Endodermal cell (in vitro differentiated cells): ENCODE data around the gene TMEM198. TPM values are rescaled to one million over a fixed set of nuclear protein-coding genes. Genes with fewer than 3 reads are reported as not detected.

Source experiments
- DNase-seq: peaks from one replicate; pipeline ENCODE4 v3.0.0-alpha.2; 2017
- H3K27ac ChIP-seq: 2 replicates; pipeline ENCODE4 v1.5.1; 2013; ENCODE audit warnings: mild to moderate bottlenecking, low read depth, low read length, moderate library complexity
- H3K27me3 ChIP-seq: 2 replicates; pipeline ENCODE4 v1.6.1; 2013; ENCODE audit warnings: mild to moderate bottlenecking, low read length, moderate library complexity; ENCODE audit not compliant: insufficient read depth, control insufficient read depth, poor library complexity, severe bottlenecking
- H3K36me3 ChIP-seq: 2 replicates; pipeline ENCODE4 v1.7.0; 2013; ENCODE audit warnings: mild to moderate bottlenecking, low read length, moderate library complexity; ENCODE audit not compliant: control insufficient read depth, insufficient read depth
- H3K4me1 ChIP-seq: one replicate; pipeline ENCODE4 v1.7.0; 2013; ENCODE audit warnings: low read length; ENCODE audit not compliant: control insufficient read depth, insufficient read depth
- H3K4me3 ChIP-seq: 2 replicates; pipeline ENCODE4 v1.5.1; 2013; ENCODE audit warnings: mild to moderate bottlenecking, low read length, moderate library complexity
- H3K9ac ChIP-seq: 2 replicates; pipeline ENCODE4 v1.6.1; 2013; ENCODE audit warnings: mild to moderate bottlenecking, low read length, moderate library complexity; ENCODE audit not compliant: poor library complexity, severe bottlenecking; ENCODE audit errors: extremely low read depth
- H3K9me3 ChIP-seq: 2 replicates; pipeline ENCODE4 v1.6.1; 2013; ENCODE audit warnings: mild to moderate bottlenecking, low read length, moderate library complexity; ENCODE audit not compliant: control insufficient read depth
- H3K27ac Mint-ChIP-seq: 2 replicates; pipeline ENCODE4 v1.8.0; 2020; ENCODE audit warnings: mixed read lengths
- H3K27me3 Mint-ChIP-seq: 2 replicates; pipeline ENCODE4 v1.8.0; 2021; ENCODE audit warnings: mild to moderate bottlenecking, mixed read lengths; ENCODE audit not compliant: insufficient read depth
- H3K36me3 Mint-ChIP-seq: 2 replicates; pipeline ENCODE4 v1.8.0; 2020; ENCODE audit warnings: low read depth, mixed read lengths
- H3K4me1 Mint-ChIP-seq: 2 replicates; pipeline ENCODE4 v1.8.0; 2020; ENCODE audit warnings: mixed read lengths
- H3K4me3 Mint-ChIP-seq: 2 replicates; pipeline ENCODE4 v1.8.0; 2020; ENCODE audit warnings: mild to moderate bottlenecking, moderate library complexity, mixed read lengths
- H3K9me3 Mint-ChIP-seq: 2 replicates; pipeline ENCODE4 v1.8.0; 2020; ENCODE audit warnings: mild to moderate bottlenecking, mixed read lengths
- CTCF ChIP-seq: fragments of 200-600 bp; sonication (generic); conservative IDR thresholded peaks from 2 replicates; pipeline ENCODE4 v1.5.0; 2021; ENCODE audit warnings: antibody characterized with exemption, mild to moderate bottlenecking
- WGBS, 2 experiments: methylation state at CpG; one replicate each; pipeline versions ENCODE4 v1.1.5 to v1.1.7; 2013; ENCODE audit warnings: missing lambda C conversion rate in 2 of 2, mixed read lengths in 1 of 2; ENCODE audit not compliant: insufficient coverage in 1 of 2, insufficient read length in 1 of 2; 5-methylcytosine and 5-hydroxymethylcytosine counted together
- total RNA-seq, 2 donors: library from RNA; stranded (reverse); fragmentation: NEBNext Ultra II Directional in 1 of 2; extraction: Animal tissue kit (Norgen Biotek cat#: 25700) in 1 of 2; gene quantifications; 2 replicates in 1 of 2; 3 replicates in 1 of 2; pipeline ENCODE4 v1.2.1, GENCODE V29; 2021

Gene TMEM198
- total RNA-seq, 2 donors from 2014 or later = 2.6 to 3.9 TPM

- no peak for DNase-seq
- TF ChIP-seq CTCF = no peak
- Mint-ChIP-seq H3K36me3 (no peaks in the 10 kb centered on the region), H3K4me1 (peaks cover 4% of the 10 kb centered on the region), H3K9me3 (no peaks in the 10 kb centered on the region), H3K27ac (no peak overlapping the region), H3K27me3 (peaks cover 10% of the 10 kb centered on the region), H3K4me3 (no peak overlapping the region)
- Histone ChIP-seq H3K4me1 (no peaks in the 10 kb centered on the region), H3K27ac (no peak overlapping the region), H3K36me3 (no peaks in the 10 kb centered on the region), H3K4me3 (no peak overlapping the region), H3K9ac (no peak overlapping the region), H3K27me3 (no peaks in the 10 kb centered on the region), H3K9me3 (no peaks in the 10 kb centered on the region)
- 42 to 60% methylated on average over 2 to 4 of the region's 4 CpGs for WGBS, 2 experiments
Measured at GRCh38 chr2:219591091-219591490, 47.3 kb downstream of the TMEM198 start.

- no peaks in the 10 kb centered on the region for H3K4me1 ChIP-seq
- H3K4me3 Mint-ChIP-seq = no peak overlapping the region
- 89 to 93% methylated on average over 4 to 6 of the region's 6 CpGs for WGBS, 2 experiments
- no peaks in the 10 kb centered on the region for H3K36me3 Mint-ChIP-seq
- DNase-seq = no peak
- H3K9me3 Mint-ChIP-seq = no peaks in the 10 kb centered on the region
- H3K27me3 Mint-ChIP-seq = peaks cover 2% of the 10 kb centered on the region
- no peak overlapping the region for H3K4me3 ChIP-seq
- H3K27ac ChIP-seq = no peak overlapping the region
- peaks cover 11% of the 10 kb centered on the region for H3K4me1 Mint-ChIP-seq
- no peak for TF ChIP-seq CTCF
- H3K27ac Mint-ChIP-seq = no peak overlapping the region
- H3K9ac ChIP-seq = no peak overlapping the region
- no peaks in the 10 kb centered on the region for H3K36me3 ChIP-seq
- H3K9me3 ChIP-seq = no peaks in the 10 kb centered on the region
- no peaks in the 10 kb centered on the region for H3K27me3 ChIP-seq
Measured at GRCh38 chr2:219592736-219593135, 48.9 kb downstream of the TMEM198 start.

GRCh38 chr2:219593154-219593553 lies 49.3 kb downstream of the TMEM198 start:
- Mint-ChIP-seq H3K27me3 (peaks cover 2% of the 10 kb centered on the region), H3K9me3 (no peaks in the 10 kb centered on the region), H3K4me3 (no peak overlapping the region), H3K4me1 (peaks cover 11% of the 10 kb centered on the region), H3K27ac (no peak overlapping the region), H3K36me3 (no peaks in the 10 kb centered on the region)
- Histone ChIP-seq H3K4me1 (no peaks in the 10 kb centered on the region), H3K36me3 (no peaks in the 10 kb centered on the region), H3K27ac (no peak overlapping the region), H3K27me3 (no peaks in the 10 kb centered on the region), H3K9me3 (no peaks in the 10 kb centered on the region), H3K4me3 (no peak overlapping the region), H3K9ac (no peak overlapping the region)
- no peak for DNase-seq
- no peak for TF ChIP-seq CTCF
- WGBS, 2 experiments = 92% methylated on average over 2 of the region's 2 CpGs; no CpG with 5 or more reads in 1 of the 2 experiments
